WTC11 (cell line): Measurements from ENCODE around the gene NOTO. TPM values are rescaled to one million over a fixed set of nuclear protein-coding genes. Genes with fewer than 3 reads are reported as not detected.

Experiments used
- ATAC-seq: fragments of 200-7000 bp; cut with Tn5 transposase; 2 replicates; pipeline ENCODE4 v1.10.0; 2021; ENCODE audit warnings: mild to moderate bottlenecking, moderate library complexity
- CTCF ChIA-PET: fragments of 300-600 bp; sonication (Branson Sonifier 250); formaldehyde crosslinking; loops from one replicate; lab custom pipeline; 2021; ENCODE audit warnings: antibody characterized with exemption; lab: Charles Lee
- POLR2A ChIA-PET: fragments of 350-600 bp; sonication (Branson Sonifier 250); formaldehyde crosslinking; loops from one replicate; lab custom pipeline; 2021; ENCODE audit warnings: antibody characterized with exemption; lab: Charles Lee
- DNase-seq: peaks from one replicate; pipeline ENCODE4 v3.0.0; 2021; ENCODE audit warnings: low spot score
- H3K27ac Mint-ChIP-seq: 2 replicates; pipeline ENCODE4 v1.8.0; 2021; ENCODE audit warnings: mixed read lengths
- H3K27me3 Mint-ChIP-seq: 2 replicates; pipeline ENCODE4 v1.8.0; 2021; ENCODE audit warnings: low read depth, mild to moderate bottlenecking, moderate library complexity, mixed read lengths
- H3K36me3 Mint-ChIP-seq: 2 replicates; pipeline ENCODE4 v1.8.0; 2021; ENCODE audit warnings: mixed read lengths
- H3K4me1 Mint-ChIP-seq: 2 replicates; pipeline ENCODE4 v1.8.0; 2022; ENCODE audit warnings: mixed read lengths
- H3K4me3 Mint-ChIP-seq: 2 replicates; pipeline ENCODE4 v1.8.0; 2021; ENCODE audit warnings: mild to moderate bottlenecking, moderate library complexity, mixed read lengths
- H3K9me3 Mint-ChIP-seq: 2 replicates; pipeline ENCODE4 v1.8.0; 2021; ENCODE audit warnings: mixed read lengths
- CREB1 ChIP-seq: sonication (generic); formaldehyde crosslinking; IDR thresholded peaks from 2 replicates; pipeline ENCODE4 v1.8.0; 2023; ENCODE audit warnings: mild to moderate bottlenecking, missing genetic modification reagents
- CREM ChIP-seq: sonication (generic); formaldehyde crosslinking; IDR thresholded peaks from 2 replicates; pipeline ENCODE4 v1.8.1; 2022; ENCODE audit warnings: mild to moderate bottlenecking, missing genetic modification reagents, moderate library complexity
- ESRRA ChIP-seq: sonication (generic); formaldehyde crosslinking; IDR thresholded peaks from 2 replicates; pipeline ENCODE4 v1.8.1; 2022; ENCODE audit warnings: mild to moderate bottlenecking, missing genetic modification reagents, borderline replicate concordance
- FOXK1 ChIP-seq: sonication (generic); formaldehyde crosslinking; IDR thresholded peaks from 2 replicates; pipeline ENCODE4 v1.8.0; 2022; ENCODE audit warnings: mild to moderate bottlenecking, moderate library complexity, missing genetic modification reagents
- HMGA2 ChIP-seq: fragments of 250-450 bp; sonication (Bioruptor Pico); IDR thresholded peaks from 2 replicates; pipeline ENCODE4 v1.4.0; 2021; ENCODE audit warnings: mild to moderate bottlenecking, moderate library complexity
- NFATC4 ChIP-seq: fragments of 250-450 bp; sonication (Bioruptor Pico); IDR thresholded peaks from 2 replicates; pipeline ENCODE4 v1.9.0; 2021; ENCODE audit warnings: mild to moderate bottlenecking
- NR3C1 ChIP-seq: sonication (generic); formaldehyde crosslinking; conservative IDR thresholded peaks from 2 replicates; pipeline ENCODE4 v1.8.1; 2023; ENCODE audit warnings: low read depth, mild to moderate bottlenecking, missing genetic modification reagents
- SOX15 ChIP-seq: fragments of 250-450 bp; sonication (Bioruptor Pico); IDR thresholded peaks from 2 replicates; pipeline ENCODE4 v1.9.0; 2021; ENCODE audit warnings: mild to moderate bottlenecking
- ZNF121 ChIP-seq: sonication (generic); formaldehyde crosslinking; IDR thresholded peaks from 2 replicates; pipeline ENCODE4 v1.8.0; 2023; ENCODE audit warnings: missing genetic modification reagents
- ZNF219 ChIP-seq: sonication (generic); formaldehyde crosslinking; IDR thresholded peaks from 2 replicates; pipeline ENCODE4 v1.8.0; 2023; ENCODE audit warnings: missing genetic modification reagents, mild to moderate bottlenecking, borderline replicate concordance
- ZNF396 ChIP-seq: fragments of 250-450 bp; sonication (Bioruptor Pico); IDR thresholded peaks from 2 replicates; pipeline ENCODE4 v1.8.0; 2021; ENCODE audit warnings: mild to moderate bottlenecking, moderate library complexity, borderline replicate concordance
- ZNF416 ChIP-seq: fragments of 250-450 bp; sonication (Bioruptor Pico); IDR thresholded peaks from 2 replicates; pipeline ENCODE4 v1.9.0; 2021; ENCODE audit warnings: mild to moderate bottlenecking, inconsistent platforms
- ZNF671 ChIP-seq: fragments of 250-450 bp; sonication (Bioruptor Pico); IDR thresholded peaks from 2 replicates; pipeline ENCODE4 v1.8.0; 2021; ENCODE audit warnings: mild to moderate bottlenecking
- total RNA-seq: library from RNA; stranded (reverse); gene quantifications from 3 replicates; pipeline ENCODE4 v1.2.3, GENCODE V29; 2021
- TF ChIP-seq, protein P1 (sequence below): sonication (generic); formaldehyde crosslinking; IDR thresholded peaks from 2 replicates; pipeline ENCODE4 v1.8.1; 2022; ENCODE audit warnings: low read depth, mild to moderate bottlenecking, moderate library complexity, missing genetic modification reagents, borderline replicate concordance
- TF ChIP-seq, protein P2 (sequence below): sonication (generic); formaldehyde crosslinking; IDR thresholded peaks from 2 replicates; pipeline ENCODE4 v1.8.1; 2023; ENCODE audit warnings: mild to moderate bottlenecking, missing genetic modification reagents, moderate library complexity
- TF ChIP-seq, protein P3 (sequence below): fragments of 250-450 bp; sonication (Bioruptor Pico); IDR thresholded peaks from 2 replicates; pipeline ENCODE4 v1.9.0; 2021; ENCODE audit warnings: mild to moderate bottlenecking
- TF ChIP-seq, protein P4 (sequence below): sonication (generic); formaldehyde crosslinking; IDR thresholded peaks from 2 replicates; pipeline ENCODE4 v1.8.1; 2023; ENCODE audit warnings: mild to moderate bottlenecking, missing genetic modification reagents
- TF ChIP-seq, protein P5 (sequence below): sonication (generic); formaldehyde crosslinking; conservative IDR thresholded peaks from 2 replicates; pipeline ENCODE4 v1.8.1; 2022; ENCODE audit warnings: mild to moderate bottlenecking, missing genetic modification reagents
- TF ChIP-seq, protein P6 (sequence below): sonication (generic); formaldehyde crosslinking; IDR thresholded peaks from 2 replicates; pipeline ENCODE4 v1.8.0; 2023; ENCODE audit warnings: mild to moderate bottlenecking, missing genetic modification reagents
- TF ChIP-seq, protein P7 (sequence below): fragments of 250-450 bp; sonication (Bioruptor Pico); IDR thresholded peaks from 2 replicates; pipeline ENCODE4 v1.9.0; 2021; ENCODE audit warnings: moderate library complexity, mild to moderate bottlenecking, inconsistent platforms, borderline replicate concordance
- TF ChIP-seq, protein P8 (sequence below): fragments of 250-450 bp; sonication (Bioruptor Pico); IDR thresholded peaks from 2 replicates; pipeline ENCODE4 v1.9.0; 2021; ENCODE audit warnings: mild to moderate bottlenecking, borderline replicate concordance

NOTO gene
- total RNA-seq, 1 experiment from 2014 or later = 0.15 TPM

DNA sequence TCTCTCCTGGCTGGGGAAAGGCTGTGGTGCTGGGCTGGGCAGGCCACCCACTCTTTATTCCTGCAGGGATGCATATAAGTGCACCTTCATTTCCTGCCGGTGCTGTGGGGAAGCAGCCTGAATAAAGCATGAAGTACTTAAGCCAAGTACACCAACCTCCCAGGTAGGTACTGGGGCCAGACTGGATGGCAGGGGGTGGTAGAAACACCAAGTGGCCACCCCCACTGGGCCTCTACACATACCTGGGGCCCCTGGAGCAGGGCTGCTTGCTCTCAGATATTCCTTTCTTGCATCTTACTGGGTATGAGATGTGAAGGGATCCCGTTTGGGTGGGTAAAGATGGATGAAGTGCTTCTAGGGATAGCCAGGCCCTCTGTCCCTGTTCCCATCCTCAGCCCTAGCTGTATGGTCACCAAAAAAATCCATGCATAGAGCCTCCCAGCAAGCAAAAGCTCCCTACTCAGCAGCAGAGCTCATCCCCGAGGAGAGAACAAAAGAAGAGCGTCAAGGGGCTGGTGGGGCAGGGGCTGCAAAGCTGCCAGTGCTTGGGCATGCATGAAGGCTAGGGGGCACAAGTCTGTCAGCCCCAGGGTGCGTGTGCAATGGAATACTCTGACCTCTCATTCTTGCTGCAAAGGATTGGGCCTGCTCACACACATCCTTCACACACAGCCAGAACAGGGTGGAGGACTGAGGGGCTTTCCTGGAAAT, 53.7 kb downstream of the NOTO start:
- Mint-ChIP-seq H3K4me3 (no peak overlapping the region), H3K9me3 (no peaks in the 10 kb centered on the region), H3K36me3 (peaks cover 30% of the 10 kb centered on the region), H3K4me1 (peaks cover 11% of the 10 kb centered on the region), H3K27me3 (no peaks in the 10 kb centered on the region; the same call in 1 of the 2 replicates), H3K27ac (no peak overlapping the region)
- DNase-seq = no peak
- TF ChIP-seq SOX15 (no peak), ZNF416 (no peak), HMGA2 (CRISPR knock-in tag) (no peak), CREM (CRISPR knock-in tag) (no peak), CREB1 (CRISPR knock-in tag) (no peak), ZNF219 (no peak), ZNF671 (no peak), FOXK1 (CRISPR knock-in tag) (no peak), NFATC4 (no peak), ZNF396 (no peak)
- TF ChIP-seq, protein P1, sequence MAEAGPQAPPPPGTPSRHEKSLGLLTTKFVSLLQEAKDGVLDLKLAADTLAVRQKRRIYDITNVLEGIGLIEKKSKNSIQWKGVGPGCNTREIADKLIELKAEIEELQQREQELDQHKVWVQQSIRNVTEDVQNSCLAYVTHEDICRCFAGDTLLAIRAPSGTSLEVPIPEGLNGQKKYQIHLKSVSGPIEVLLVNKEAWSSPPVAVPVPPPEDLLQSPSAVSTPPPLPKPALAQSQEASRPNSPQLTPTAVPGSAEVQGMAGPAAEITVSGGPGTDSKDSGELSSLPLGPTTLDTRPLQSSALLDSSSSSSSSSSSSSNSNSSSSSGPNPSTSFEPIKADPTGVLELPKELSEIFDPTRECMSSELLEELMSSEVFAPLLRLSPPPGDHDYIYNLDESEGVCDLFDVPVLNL (CRISPR knock-in tag) = no peak
- TF ChIP-seq, protein P2, sequence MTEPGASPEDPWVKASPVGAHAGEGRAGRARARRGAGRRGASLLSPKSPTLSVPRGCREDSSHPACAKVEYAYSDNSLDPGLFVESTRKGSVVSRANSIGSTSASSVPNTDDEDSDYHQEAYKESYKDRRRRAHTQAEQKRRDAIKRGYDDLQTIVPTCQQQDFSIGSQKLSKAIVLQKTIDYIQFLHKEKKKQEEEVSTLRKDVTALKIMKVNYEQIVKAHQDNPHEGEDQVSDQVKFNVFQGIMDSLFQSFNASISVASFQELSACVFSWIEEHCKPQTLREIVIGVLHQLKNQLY = no peak
- TF ChIP-seq, protein P3, sequence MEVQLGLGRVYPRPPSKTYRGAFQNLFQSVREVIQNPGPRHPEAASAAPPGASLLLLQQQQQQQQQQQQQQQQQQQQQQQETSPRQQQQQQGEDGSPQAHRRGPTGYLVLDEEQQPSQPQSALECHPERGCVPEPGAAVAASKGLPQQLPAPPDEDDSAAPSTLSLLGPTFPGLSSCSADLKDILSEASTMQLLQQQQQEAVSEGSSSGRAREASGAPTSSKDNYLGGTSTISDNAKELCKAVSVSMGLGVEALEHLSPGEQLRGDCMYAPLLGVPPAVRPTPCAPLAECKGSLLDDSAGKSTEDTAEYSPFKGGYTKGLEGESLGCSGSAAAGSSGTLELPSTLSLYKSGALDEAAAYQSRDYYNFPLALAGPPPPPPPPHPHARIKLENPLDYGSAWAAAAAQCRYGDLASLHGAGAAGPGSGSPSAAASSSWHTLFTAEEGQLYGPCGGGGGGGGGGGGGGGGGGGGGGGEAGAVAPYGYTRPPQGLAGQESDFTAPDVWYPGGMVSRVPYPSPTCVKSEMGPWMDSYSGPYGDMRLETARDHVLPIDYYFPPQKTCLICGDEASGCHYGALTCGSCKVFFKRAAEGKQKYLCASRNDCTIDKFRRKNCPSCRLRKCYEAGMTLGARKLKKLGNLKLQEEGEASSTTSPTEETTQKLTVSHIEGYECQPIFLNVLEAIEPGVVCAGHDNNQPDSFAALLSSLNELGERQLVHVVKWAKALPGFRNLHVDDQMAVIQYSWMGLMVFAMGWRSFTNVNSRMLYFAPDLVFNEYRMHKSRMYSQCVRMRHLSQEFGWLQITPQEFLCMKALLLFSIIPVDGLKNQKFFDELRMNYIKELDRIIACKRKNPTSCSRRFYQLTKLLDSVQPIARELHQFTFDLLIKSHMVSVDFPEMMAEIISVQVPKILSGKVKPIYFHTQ (CRISPR knock-in tag) = no peak
- TF ChIP-seq, protein P4, sequence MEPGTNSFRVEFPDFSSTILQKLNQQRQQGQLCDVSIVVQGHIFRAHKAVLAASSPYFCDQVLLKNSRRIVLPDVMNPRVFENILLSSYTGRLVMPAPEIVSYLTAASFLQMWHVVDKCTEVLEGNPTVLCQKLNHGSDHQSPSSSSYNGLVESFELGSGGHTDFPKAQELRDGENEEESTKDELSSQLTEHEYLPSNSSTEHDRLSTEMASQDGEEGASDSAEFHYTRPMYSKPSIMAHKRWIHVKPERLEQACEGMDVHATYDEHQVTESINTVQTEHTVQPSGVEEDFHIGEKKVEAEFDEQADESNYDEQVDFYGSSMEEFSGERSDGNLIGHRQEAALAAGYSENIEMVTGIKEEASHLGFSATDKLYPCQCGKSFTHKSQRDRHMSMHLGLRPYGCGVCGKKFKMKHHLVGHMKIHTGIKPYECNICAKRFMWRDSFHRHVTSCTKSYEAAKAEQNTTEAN = no peak
- TF ChIP-seq, protein P5, sequence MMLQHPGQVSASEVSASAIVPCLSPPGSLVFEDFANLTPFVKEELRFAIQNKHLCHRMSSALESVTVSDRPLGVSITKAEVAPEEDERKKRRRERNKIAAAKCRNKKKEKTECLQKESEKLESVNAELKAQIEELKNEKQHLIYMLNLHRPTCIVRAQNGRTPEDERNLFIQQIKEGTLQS (CRISPR knock-in tag) = no peak
- POLR2A ChIA-PET = interaction anchor here (1.8 kb wide), 1 partner anchor 12 kb away, joined by 9 read pairs; no protein-coding TSS in a partner anchor
- ATAC-seq = no peak; the same call in 1 of the 2 replicates
- CTCF ChIA-PET = interaction anchor here (0.9 to 2.2 kb wide), 7 partner anchors 17 to 283 kb away, joined by 3 to 5 read pairs (median 4); partner anchors contain the start of gene PRADC1

DNA sequence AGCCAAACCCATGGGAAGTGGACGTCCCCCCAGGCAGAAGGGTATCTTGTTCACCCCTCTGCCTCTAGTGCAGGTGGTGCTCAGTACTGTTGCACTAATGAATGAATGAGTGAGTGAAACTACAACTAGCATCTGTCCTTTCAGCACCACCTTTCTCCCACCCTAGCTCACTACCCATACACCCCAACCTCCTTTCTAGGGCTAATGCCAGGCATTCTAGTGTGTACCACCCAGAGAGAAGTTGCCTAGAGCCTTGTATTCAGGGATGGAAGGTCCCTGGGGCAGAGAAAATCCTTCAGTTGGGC, 54.2 kb downstream of the NOTO start:
- Mint-ChIP-seq H3K36me3 (peaks cover 26% of the 10 kb centered on the region), H3K9me3 (no peaks in the 10 kb centered on the region), H3K4me3 (no peak overlapping the region), H3K27ac (no peak overlapping the region), H3K4me1 (peaks cover 11% of the 10 kb centered on the region), H3K27me3 (no peaks in the 10 kb centered on the region; the same call in 1 of the 2 replicates)
- no peak for DNase-seq
- ATAC-seq = no peak; the same call in 1 of the 2 replicates
- ChIA-PET CTCF (interaction anchor here (0.9 to 2.2 kb wide), 8 partner anchors 12 to 171 kb away, joined by 3 to 5 read pairs (median 4); partner anchors contain the start of genes EGR4 and PRADC1), POLR2A (interaction anchor here (1.8 kb wide), 1 partner anchor 12 kb away, joined by 9 read pairs; no protein-coding TSS in a partner anchor)
- TF ChIP-seq, protein P6, sequence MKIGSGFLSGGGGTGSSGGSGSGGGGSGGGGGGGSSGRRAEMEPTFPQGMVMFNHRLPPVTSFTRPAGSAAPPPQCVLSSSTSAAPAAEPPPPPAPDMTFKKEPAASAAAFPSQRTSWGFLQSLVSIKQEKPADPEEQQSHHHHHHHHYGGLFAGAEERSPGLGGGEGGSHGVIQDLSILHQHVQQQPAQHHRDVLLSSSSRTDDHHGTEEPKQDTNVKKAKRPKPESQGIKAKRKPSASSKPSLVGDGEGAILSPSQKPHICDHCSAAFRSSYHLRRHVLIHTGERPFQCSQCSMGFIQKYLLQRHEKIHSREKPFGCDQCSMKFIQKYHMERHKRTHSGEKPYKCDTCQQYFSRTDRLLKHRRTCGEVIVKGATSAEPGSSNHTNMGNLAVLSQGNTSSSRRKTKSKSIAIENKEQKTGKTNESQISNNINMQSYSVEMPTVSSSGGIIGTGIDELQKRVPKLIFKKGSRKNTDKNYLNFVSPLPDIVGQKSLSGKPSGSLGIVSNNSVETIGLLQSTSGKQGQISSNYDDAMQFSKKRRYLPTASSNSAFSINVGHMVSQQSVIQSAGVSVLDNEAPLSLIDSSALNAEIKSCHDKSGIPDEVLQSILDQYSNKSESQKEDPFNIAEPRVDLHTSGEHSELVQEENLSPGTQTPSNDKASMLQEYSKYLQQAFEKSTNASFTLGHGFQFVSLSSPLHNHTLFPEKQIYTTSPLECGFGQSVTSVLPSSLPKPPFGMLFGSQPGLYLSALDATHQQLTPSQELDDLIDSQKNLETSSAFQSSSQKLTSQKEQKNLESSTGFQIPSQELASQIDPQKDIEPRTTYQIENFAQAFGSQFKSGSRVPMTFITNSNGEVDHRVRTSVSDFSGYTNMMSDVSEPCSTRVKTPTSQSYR (CRISPR knock-in tag) = no peak
- TF ChIP-seq ESRRA (no peak), ZNF121 (no peak), NR3C1 (CRISPR knock-in tag) (no peak), ZNF396 (no peak)
- TF ChIP-seq, protein P7, sequence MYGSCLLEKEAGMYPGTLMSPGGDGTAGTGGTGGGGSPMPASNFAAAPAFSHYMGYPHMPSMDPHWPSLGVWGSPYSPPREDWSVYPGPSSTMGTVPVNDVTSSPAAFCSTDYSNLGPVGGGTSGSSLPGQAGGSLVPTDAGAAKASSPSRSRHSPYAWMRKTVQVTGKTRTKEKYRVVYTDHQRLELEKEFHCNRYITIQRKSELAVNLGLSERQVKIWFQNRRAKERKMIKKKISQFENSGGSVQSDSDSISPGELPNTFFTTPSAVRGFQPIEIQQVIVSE (CRISPR knock-in tag) = no peak
- TF ChIP-seq, protein P8, sequence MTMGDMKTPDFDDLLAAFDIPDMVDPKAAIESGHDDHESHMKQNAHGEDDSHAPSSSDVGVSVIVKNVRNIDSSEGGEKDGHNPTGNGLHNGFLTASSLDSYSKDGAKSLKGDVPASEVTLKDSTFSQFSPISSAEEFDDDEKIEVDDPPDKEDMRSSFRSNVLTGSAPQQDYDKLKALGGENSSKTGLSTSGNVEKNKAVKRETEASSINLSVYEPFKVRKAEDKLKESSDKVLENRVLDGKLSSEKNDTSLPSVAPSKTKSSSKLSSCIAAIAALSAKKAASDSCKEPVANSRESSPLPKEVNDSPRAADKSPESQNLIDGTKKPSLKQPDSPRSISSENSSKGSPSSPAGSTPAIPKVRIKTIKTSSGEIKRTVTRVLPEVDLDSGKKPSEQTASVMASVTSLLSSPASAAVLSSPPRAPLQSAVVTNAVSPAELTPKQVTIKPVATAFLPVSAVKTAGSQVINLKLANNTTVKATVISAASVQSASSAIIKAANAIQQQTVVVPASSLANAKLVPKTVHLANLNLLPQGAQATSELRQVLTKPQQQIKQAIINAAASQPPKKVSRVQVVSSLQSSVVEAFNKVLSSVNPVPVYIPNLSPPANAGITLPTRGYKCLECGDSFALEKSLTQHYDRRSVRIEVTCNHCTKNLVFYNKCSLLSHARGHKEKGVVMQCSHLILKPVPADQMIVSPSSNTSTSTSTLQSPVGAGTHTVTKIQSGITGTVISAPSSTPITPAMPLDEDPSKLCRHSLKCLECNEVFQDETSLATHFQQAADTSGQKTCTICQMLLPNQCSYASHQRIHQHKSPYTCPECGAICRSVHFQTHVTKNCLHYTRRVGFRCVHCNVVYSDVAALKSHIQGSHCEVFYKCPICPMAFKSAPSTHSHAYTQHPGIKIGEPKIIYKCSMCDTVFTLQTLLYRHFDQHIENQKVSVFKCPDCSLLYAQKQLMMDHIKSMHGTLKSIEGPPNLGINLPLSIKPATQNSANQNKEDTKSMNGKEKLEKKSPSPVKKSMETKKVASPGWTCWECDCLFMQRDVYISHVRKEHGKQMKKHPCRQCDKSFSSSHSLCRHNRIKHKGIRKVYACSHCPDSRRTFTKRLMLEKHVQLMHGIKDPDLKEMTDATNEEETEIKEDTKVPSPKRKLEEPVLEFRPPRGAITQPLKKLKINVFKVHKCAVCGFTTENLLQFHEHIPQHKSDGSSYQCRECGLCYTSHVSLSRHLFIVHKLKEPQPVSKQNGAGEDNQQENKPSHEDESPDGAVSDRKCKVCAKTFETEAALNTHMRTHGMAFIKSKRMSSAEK (CRISPR knock-in tag) = no peak
